NCI-H128 (cell line): Measurements from ENCODE around the gene DLGAP4.

Source experiments
- DNase-seq: peaks from one replicate; lab custom pipeline; 2025; ENCODE audit not compliant: unreplicated experiment; lab: John Stamatoyannopoulos, UW

The DLGAP4 gene

DNA sequence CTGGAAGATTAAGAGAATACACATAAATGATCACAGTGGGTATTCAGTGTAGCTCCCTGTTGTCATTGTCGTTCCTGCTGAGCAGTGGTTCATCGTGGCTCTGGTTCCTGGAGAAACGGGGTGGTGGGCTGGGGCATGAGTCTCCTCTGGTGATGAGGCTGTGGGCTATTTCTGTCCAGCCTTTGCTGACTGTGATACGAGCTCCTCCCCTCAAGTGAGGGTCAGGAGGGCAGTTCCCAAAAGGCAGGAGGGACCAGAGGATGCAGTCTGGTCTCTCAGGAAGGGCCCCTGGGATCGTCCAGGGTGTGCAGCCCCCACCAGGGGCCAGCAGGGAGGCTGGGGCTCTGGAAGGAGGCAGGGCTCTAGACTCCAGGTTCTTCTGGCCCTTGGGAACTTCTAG lies 31.1 kb upstream of the DLGAP4 start:
- no peak for DNase-seq

DNA sequence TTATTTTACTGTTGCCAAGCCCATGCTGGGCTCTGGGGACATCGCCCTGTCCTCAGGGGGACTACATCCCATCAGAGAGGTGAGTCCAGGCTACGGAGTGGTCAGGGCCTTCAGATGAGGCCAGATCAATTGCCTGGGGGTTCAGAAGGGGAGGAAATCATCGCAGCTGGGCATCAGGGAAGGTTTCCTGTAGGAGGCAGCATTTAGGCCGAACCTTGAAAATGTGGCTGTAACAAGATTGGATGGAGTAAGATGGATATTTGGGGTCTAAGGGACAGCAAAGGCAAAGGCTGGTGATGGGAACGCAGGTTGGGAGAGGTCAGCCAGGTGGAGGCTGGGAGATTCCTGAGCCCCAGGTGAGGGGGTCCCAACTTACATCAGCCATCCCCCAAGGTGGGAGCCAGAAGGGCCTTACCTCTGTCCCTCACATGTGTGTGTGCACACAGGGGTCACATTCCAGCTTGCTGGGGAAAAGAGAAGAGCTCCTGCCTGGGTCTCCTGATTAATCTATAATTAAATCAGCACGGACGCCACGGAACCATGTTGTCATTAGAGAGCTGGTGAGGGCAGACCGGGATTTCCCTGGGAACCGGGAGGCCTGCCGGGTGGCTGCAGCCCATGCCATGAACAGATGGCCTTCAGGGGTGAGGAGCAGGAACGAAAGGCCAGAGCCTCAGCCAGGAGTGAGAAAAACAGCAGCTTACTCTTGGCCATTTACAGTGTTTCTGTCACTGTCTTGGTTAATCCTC lies 30.5 kb upstream of the DLGAP4 start:
- DNase-seq: no peak

DNA sequence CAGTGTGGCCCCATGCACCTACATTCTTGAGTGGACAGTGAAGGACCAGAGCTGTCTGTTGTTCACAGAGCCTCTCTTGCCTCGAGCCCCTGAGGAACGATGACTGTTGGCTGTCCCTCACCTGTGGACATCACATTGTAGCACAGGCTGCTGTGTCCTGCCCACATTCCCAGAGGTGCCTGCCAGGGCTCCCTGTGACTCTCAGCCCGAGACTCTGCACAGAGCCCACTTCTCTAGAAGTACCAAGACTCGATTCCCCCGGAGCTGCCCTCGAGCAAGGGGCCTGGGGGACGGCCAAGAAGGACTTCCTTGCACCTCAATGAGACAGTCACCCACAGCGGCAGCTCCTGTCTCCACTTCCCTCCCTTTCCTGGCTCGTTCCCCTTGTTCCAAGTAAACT lies 28.6 kb upstream of the DLGAP4 start:
- no peak for DNase-seq

DNA sequence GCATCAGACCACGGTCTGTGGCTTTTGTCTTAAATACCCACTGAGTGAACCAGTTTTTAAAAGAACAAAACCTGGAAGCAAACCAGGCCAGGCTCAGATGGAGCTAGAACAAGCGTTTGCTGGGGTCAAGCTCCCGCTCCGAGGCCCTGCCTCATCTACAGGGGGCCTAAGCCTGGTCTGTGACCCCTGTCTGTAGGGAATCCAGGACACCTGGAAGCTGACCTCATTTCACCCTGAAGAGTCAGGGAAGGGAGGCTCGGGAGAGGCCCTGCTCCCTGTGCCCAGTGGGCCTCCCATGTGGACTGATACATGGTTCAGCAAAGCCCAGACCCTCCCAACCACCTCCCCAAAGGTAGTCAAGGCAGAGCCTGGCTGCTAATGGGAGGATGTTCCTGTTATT lies 26.8 kb upstream of the DLGAP4 start:
- DNase-seq: no peak

DNA sequence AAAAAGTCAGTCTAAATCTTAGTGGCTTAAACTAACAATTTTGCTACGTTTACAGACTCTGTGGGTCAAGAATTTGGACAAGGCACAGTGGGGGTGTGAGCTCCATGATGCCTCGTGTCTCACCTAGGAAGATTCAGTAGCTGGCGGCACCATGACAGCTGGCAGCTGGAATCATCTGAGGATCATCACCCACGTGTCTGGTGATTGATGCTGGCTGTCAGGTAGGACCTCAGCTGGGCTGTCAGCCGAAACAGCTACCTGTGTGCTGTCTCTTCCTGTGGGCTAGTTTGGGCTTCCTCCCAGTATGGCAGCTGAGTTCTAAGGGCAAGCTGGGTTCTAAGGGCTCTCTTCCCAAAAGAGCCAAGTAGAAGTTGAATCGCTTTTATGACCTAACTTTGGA lies 26.4 kb upstream of the DLGAP4 start:
- DNase-seq: no peak

DNA sequence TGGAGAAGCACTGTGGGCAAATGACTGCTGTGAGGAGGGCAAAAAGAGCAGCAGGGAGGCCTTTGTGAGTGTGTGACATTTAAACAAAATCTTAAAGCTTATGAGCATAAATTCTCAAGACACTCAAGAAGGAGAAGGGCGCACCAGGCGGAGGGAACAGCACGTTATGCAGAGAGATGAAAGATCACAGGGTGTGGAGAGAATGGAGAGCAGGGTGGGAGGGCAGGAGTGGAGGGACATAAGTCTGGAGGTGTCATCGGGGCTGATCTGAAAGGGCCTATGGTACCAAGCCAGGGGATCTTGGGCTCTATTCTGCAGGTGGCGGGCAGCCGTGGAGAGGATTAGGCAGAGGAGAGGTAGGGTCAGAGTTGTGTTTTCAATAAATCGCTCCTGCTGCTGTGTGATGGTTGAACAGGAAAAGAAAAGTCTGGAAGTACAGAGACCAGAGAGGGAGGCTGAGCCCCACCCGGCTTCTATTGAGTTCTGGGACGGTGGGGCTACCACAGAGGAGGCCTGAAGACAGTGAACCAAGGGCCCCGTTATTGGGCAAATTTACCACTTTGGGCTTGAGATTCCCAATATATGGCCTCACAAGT lies 24.3 kb upstream of the DLGAP4 start:
- no peak for DNase-seq

DNA sequence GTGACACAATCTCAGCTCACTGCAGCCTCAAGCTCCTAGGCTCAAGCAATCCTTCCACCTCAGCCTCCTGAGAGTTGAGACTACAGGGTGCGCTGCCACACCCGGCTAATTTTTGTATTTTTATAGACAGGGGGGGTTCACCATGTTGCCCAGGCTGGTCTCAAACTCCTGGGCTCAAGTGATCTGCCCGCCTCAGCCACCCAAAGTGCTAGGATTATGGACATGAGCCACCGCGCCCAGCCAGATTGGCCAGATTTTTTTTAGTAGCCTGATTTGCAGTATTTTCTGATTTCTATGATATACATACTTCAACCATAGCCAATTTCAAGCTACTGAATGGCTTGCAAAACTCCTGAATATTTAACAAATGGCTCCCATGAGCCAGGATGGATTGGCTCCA lies 21.4 kb upstream of the DLGAP4 start:
- no peak for DNase-seq

DNA sequence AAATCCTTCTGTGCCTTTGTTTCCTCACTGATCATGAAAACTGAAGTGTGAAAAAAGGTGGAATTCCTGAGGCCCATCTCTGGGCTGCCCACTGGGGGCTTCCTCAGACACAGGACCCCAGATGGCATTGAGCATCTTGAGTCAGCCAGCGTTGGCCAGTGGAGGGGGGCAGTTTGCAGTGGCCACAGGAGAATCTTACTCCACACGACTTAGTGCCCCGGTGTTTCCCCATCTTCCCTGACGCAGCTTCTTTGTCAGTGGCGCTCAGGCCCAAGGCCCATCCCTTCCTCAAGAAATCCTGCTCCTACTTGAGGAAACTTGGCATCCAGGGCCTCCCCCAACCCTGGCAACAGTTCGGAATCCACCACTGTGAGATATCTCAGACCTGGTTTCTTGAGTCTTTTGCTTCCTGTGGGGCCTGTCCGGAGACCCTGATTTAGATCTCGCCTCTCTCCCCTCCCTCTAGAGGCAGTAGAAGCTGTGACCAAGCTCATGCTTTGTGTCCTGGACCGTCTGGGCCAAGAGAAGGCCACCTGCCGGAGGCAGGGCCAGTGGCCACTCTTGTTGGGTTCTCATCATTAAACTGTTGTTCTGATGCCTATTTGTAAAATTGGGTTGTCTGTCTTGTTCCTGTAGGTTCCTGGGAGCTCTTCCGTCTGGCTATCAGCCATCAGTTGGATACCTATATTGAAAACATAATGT lies 20.2 kb upstream of the DLGAP4 start:
- no peak for DNase-seq

DNA sequence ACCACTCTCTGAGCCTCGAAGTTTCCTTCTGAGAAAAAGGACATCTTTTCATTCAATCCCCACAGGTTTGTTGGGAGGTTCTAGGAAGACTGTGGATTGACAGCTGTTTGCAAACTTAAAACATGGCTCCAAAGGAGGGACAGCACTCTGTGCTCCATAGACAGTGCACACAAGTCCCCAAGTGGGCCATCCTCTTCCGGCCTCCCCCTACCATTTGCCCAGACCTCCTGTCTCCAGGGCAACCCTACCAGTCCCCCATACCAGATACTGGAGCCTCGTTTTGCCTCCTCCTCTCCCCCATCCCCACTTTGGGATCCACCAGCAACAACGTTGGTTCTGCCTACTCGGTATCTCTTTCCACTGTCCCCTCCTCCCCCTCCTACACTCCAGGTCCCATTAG lies 8.5 kb upstream of the DLGAP4 start:
- no peak for DNase-seq

DNA sequence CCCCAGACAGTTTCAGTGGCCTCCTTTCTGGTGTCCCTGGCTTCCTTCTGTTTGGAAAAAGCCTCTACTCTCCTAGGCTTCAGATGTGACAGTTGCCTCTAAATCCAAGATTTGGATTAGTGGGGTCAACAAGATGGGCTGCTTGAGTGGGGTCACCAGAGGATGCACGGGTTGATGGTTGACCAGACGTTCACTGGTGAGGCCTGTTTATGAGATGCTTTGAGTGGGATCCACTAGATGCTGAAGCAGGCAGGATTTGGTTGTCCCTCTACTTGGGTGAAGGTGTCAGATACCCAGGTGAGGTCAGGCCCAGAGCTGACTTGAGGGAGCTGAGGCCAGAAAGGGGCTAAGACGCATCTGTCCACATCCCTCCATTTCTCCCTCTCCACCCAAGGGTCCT lies 8.1 kb upstream of the DLGAP4 start:
- DNase-seq: no peak

DNA sequence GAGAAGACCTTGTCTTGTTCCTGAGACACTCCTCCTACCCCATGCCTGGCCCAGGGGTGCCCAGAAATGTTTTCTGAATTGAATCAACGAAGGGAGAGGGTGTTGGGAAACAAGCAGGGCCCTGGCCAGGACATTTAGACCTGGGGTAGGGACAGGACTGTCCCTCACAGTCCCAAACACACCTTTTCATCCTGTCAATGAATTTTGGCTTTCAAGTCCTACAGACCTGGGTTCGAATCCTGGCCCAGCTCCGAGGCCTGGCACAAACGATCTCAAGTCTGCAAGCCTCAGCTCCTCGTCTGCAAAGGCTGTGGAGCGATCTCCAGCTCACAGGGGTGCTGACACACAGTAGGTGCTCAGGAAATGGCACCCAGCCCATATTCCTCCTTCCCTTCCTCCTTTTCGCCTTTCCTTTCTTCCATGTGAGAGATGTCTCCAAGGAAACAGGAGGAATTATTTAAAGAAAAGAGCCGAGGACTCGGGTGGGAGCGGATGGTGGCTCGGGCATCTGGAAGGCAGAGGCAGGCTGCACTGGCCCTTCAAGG lies 7.3 kb upstream of the DLGAP4 start:
- DNase-seq: no peak

DNA sequence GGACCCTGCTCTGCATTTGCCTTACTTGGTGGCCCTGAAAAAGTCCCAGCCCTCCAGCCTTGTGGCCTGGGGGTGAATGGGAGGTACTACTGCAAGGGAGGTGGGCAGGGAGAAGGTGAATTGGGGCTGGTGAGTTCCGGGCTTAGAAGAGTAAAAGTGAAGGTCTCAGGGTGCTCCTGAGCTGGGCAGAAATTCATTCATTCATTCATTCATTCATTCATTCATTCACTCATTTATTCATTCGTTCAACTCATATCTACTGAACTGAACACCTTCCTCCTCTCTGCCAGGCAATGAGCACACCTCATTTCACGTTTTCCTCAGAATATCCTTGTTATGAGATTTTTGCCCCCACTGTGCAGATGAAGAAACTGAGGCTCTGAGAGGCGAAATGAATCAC lies 6.7 kb upstream of the DLGAP4 start:
- no peak for DNase-seq

DNA sequence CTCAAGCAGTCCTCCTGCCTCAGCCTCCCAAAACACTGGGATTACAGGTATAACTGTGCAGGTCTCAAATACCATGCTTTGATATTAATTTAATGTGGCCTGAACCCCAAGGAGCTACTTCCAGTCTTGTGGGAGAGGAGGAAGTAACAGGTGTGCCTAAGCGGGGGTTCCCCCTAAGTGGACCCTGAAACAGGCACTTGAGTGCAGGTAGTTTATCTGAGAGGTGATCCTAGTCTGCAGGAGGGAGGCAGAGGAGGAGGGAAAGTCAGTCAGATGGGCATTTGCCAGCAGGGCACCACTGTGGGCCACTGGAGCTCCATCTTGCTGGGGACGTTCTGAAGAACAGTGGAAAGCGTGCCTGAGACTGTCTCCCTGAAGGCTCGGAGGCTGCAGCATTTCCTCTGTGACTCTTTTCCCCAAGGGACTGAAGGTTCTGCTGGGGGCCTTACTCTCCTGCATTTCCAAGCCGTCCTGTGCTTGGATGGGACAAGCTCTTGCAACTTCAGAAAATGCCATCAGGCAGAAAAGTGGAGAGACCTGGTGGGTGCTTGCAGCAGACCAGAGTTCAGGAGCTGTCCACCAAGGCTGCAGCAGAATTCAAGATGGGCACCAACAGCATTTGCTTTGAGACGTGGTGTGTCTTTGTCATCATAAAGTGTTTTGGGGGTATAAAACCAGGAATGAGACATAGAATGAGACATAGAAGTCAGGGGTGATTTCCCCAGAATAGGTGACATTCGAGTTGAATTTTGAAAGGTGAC lies 4.6 kb upstream of the DLGAP4 start:
- DNase-seq: no peak

DNA sequence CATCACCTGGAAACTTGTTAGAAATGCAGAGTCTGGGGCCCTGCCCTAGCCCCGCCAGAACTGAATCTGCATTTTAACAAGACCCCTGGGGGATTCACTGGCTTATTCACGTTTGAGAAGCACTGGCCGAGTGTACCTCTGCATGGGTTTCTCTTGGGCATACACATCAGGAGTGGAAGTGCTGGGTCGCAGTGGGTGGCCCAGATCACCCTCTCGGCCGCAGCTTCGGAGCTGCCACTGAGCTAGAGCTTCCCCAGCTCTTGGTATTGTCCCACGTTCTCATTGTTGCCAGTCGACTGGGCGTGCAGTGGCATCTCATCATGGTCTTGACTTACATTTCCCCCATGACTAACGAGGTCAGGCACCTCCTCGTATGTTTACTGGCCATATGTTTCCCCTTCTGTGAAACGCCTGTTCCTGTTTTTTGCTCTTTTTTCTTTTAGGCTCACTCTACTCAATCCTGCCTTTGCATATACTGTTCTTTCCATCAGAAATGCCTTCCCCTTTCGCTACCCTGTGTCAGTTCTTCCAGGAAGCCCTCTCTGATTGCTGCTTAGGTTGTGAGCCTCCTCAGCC lies 3.0 kb upstream of the DLGAP4 start:
- no peak for DNase-seq

DNA sequence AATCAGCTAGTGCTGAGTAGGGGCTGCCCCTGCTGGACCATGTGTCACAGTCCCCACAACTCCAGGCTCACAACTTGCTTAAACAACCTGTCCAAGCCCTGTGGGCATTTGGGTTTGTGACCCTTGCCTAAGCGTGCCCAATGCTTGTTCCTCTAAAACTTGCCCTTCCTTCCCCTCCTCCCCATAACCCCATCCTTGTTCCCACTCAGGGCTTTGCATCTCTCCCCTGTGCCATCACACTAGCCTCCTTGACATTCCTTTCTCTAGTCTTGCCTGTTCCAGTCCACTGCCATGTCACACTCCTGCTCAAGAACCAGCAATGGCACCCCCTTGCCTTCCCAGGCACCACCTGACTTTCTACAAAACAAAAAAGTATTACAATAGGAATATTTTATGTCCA lies 2.3 kb upstream of the DLGAP4 start:
- no peak for DNase-seq

DNA sequence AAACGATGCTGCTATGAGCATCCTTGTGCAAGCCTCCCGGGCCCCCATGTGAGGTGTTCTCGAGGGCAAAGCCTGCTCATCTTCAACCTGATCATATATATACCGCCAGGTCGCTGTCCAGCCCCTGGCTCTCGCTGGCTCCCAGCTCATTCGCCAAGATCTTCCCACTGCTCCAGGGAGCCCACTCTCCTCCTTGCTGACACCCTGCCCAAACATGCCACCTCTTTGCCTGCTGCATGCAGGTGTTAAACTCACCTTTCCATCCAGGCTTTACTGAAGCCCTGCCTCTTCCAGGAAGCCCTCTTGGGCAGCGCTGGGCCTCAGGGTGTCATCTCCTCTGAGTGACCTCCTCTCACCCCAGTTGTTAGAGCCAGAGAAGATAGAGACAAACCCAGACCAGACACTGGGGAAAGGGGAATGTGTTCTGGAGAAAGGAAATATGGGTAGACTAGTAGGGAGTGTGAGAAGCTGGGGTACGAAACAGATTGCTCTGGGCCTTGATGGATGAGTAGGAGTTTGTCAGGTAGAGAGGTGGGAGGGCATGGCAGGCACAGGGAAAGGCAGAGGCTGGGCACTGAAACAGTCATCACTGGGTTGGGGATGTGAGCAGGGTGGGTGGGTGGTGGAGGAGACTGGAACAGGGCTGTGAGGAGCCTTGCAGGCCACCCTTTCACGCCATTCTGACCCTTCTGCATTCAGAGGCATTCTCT lies 1.2 kb upstream of the DLGAP4 start:
- DNase-seq: no peak

DNA sequence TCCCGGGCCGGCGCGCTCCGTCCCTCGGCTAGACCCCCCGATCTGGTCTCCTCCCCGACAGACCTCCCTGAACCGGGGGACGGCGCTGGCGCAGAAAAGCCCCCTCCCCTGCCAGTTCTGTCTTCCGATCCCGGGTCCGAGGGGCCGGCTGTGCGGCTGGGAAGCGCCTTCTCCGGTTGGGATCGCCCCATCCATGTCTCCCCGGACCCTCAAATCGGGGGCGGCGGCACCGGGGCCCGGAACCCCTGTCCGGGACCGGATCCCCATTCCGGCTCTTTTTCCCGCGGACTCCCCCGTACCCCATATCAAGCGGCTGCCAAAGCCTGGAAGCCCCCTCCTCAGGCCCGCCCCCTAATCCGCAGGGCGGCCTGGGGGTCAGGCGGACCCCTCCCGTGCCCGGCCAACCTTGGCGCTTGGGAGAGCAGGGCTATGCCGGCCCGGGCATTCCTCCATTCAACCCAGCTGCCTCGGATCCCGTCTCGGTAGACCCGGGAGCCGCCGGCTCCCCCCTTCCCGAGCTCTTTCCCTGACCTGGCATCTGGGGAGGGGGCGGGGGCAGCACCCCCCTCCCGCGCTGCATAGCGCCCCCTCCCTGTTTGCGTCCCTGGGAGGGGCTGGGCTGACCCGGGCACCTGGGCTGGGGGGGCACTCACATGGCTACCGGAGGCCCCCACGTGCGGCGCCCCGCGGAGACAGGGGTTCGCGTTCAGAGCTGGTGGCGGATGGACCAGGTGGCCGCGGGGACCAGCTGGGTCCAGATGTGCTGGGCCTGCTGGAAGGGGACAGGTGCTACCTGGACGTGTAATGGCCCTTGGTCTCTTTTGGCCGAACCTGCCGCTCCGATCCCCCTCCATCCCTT lies 643 bp downstream of the DLGAP4 start:
- DNase-seq: no peak

DNA sequence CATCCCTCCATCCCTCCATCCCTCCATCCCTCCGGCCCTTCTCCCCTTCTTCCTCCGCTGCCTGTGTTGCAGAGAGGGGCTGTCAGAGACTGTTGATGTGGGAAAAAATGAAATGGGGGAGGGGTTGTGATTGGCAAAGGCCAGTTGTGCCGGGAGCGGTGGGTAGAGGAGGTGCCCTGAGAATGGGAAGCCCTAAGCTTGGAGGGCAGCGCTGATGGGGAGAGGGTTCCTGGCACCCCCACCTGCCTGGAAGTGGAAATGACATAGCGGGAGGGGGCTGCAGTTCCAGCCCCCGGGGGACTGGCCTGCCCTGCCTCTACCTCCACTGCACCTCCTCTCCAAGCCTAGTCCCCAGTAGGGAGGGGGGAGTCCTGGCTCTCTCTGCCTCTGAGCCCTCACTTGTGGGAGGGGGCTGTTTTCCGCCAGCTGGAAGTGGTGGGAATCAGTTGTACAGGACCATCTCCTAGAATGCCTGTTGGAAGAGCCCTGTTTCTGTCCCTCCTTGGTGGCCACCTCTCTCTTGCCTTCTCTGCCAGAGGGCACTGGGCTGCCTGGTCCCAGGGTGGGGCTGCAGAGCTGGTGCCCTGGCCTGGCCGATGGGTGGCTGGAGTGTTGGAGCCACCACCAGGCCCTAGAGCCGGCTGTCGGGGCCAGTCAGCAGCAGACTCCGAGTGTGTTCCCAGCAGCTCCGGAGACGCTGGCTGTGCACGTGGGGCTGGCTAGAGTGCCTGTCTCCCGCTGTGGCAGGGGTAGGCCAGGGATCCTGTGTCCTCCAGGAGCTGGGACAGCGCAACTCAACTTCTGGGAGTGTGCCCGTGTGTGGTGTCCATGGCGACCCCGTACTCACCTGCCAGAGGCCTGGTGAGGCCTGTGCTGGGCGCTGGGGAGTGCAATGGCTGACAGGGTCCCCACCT lies 1.5 kb downstream of the DLGAP4 start:
- no peak for DNase-seq

DNA sequence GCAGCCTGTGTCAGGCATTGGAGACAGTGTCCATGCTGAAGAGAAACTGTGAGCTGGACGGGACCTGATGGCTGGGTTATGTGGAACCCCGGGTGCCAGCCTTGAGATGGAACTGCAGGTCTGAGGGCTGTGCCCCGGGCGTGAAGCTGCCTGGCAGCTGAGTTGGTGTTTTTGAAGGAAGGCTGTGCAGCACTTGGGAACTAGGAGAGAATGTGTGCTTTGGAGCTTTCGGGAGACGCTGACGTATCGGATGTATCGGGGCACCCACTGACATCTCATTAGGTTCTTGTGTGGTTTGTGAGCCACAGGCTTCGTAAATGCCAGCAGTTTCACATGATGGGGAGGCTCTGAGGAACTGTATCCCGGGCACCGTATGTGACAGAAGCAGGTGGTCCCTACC lies 2.2 kb downstream of the DLGAP4 start:
- DNase-seq: no peak
